ENCODE results near the gene ADAM12.

The ADAM12 gene

DNA sequence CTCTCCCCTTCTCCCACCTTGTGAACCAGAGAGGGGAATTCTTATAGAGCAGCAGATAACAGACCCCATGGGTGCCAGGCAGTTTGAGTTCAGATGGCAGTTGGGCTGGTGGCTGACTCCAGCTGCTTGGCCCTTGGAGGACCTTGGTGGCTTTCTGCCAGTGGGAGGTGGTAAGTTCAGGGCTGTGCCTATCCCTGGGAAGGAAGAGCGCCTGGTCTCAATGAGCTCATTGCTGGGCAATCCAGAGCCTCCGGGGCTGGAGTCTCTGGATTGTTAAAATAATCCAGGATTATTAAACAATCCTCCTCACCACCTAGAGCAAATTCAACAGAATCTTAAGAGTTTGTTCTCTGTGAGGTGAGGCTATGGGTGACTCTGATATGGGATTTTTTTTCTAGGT lies 386.7 kb downstream of the ADAM12 start:
- ChIA-PET POLR2A (no interaction called here), CTCF (no interaction called here)
- no peak for TF ChIP-seq FOXA1 (IDR thresholded peaks at IDR 0.05)
- no peak for TF ChIP-seq BHLHE40 (IDR thresholded peaks at IDR 0.05; ENCODE audit: borderline replicate concordance)
- TF ChIP-seq ARNT (IDR thresholded peaks at IDR 0.05) = no peak
- TF ChIP-seq NFRKB (IDR thresholded peaks at IDR 0.05) = no peak
- no peak for TF ChIP-seq ZNF384 (IDR thresholded peaks at IDR 0.05)
- TF ChIP-seq HDGF (IDR thresholded peaks at IDR 0.05; ENCODE audit: borderline replicate concordance) = no peak
- DNase-seq (ENCODE audit: extremely low spot score) = no peak

DNA sequence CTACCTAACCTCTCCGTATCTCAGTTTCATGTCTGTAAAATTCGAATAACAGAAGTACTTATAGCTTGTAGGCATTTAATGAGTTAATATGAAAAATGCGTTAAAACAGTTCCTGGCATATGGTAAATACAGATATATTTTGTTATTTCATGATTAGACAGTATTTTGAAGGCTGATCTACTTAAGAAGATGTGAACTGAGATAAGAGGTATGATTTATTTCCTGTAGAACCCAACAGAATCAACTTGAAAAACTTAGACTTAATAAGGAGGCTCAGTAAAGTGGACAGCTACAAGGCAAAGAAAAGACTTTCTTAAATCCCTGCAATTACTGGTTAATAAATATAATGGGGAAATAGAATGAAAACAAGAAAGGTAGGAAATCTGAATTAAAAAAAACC lies 388.6 kb downstream of the ADAM12 start:
- CTCF ChIA-PET = no interaction called here
- POLR2A ChIA-PET = no interaction called here
- TF ChIP-seq BHLHE40 (IDR thresholded peaks at IDR 0.05; ENCODE audit: borderline replicate concordance) (no peak), SUZ12 (IDR thresholded peaks at IDR 0.05) (no peak), SP1 (IDR thresholded peaks at IDR 0.05) (no peak), L3MBTL2 (conservative IDR thresholded peaks at IDR 0.05) (no peak), FOXK2 (IDR thresholded peaks at IDR 0.05) (no peak), TARDBP (IDR thresholded peaks at IDR 0.05) (no peak), FOXM1 (IDR thresholded peaks at IDR 0.05; ENCODE audit: borderline replicate concordance) (no peak), HDGF (IDR thresholded peaks at IDR 0.05; ENCODE audit: borderline replicate concordance) (no peak), LEF1 (IDR thresholded peaks at IDR 0.05; ENCODE audit: borderline replicate concordance) (no peak), FOXA1 (IDR thresholded peaks at IDR 0.05) (no peak), ARNT (IDR thresholded peaks at IDR 0.05) (no peak), ELF4 (IDR thresholded peaks at IDR 0.05) (no peak), ZNF384 (IDR thresholded peaks at IDR 0.05) (no peak), CTBP1 (IDR thresholded peaks at IDR 0.05; ENCODE audit: borderline replicate concordance) (no peak), NFRKB (IDR thresholded peaks at IDR 0.05) (no peak)
- TF ChIP-seq, protein P1, sequence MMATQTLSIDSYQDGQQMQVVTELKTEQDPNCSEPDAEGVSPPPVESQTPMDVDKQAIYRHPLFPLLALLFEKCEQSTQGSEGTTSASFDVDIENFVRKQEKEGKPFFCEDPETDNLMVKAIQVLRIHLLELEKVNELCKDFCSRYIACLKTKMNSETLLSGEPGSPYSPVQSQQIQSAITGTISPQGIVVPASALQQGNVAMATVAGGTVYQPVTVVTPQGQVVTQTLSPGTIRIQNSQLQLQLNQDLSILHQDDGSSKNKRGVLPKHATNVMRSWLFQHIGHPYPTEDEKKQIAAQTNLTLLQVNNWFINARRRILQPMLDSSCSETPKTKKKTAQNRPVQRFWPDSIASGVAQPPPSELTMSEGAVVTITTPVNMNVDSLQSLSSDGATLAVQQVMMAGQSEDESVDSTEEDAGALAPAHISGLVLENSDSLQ (IDR thresholded peaks at IDR 0.05) = no peak
- DNase-seq (ENCODE audit: extremely low spot score) = no peak

DNA sequence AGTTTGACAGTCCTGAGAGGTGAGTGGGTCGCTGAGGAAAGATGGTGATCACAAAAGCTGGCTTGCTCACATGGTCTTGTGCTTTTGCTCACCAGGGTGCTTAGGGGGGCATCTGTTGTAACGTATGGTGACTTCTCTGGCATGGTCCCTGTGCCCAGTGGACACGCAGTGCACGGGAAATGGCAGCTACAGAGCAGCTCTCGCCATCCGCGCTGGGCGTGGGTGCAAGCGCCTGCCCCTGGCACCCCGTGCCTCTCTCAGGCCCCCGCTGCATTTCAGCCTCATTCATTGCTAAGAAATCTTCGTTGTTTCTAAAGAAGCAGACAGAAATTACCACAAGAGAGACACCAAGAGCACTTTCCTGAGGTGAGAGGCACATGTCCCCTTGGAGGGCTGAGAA lies 390.7 kb downstream of the ADAM12 start:
- TF ChIP-seq L3MBTL2 (conservative IDR thresholded peaks at IDR 0.05) (no peak), BHLHE40 (IDR thresholded peaks at IDR 0.05; ENCODE audit: borderline replicate concordance) (no peak), FOXA1 (IDR thresholded peaks at IDR 0.05) (no peak), HDGF (IDR thresholded peaks at IDR 0.05; ENCODE audit: borderline replicate concordance) (no peak), LEF1 (IDR thresholded peaks at IDR 0.05; ENCODE audit: borderline replicate concordance) (no peak), NFRKB (IDR thresholded peaks at IDR 0.05) (no peak), SUZ12 (IDR thresholded peaks at IDR 0.05) (no peak), FOXM1 (IDR thresholded peaks at IDR 0.05; ENCODE audit: borderline replicate concordance) (no peak), ELF4 (IDR thresholded peaks at IDR 0.05) (no peak), ZNF384 (IDR thresholded peaks at IDR 0.05) (no peak), TARDBP (IDR thresholded peaks at IDR 0.05) (no peak), CTBP1 (IDR thresholded peaks at IDR 0.05; ENCODE audit: borderline replicate concordance) (no peak), FOXK2 (IDR thresholded peaks at IDR 0.05) (no peak), ARNT (IDR thresholded peaks at IDR 0.05) (no peak), SP1 (IDR thresholded peaks at IDR 0.05) (no peak)
- TF ChIP-seq, protein P1 (IDR thresholded peaks at IDR 0.05) = no peak
- CTCF ChIA-PET = interaction anchor here (1.1 kb wide), 1 partner anchor 132 kb away, joined by 4 read pairs; no protein-coding TSS in a partner anchor
- DNase-seq (ENCODE audit: extremely low spot score) = no peak
- POLR2A ChIA-PET = no interaction called here

DNA sequence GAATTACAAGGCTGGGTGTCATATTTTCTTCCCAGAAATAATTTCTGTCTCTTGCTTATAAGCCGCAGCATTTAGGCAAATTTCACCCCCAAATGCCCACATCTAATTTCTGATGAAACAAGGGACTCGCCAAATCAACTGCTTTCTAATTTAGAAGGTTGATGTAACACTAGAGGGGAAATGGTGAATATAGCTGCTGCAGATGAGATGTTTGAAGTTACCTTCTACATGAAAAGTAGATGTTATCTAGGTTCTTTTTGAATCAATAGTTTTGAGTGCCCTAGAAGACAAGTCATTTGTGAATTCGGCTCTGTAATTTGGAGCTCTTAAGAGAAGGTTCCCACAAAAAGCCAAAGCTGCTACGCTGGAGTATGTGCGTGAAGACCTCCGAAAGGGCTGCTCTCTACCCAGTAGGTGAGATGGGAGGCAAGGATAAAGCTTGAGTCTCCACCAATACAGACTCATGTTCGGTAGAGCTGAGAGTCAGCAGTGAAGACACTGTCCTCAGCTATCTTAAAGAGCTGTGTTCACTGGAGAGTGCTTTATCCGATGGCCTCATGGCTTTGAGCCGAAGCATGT lies 392.5 kb downstream of the ADAM12 start:
- ChIA-PET POLR2A (no interaction called here), CTCF (interaction anchor here (0.6 kb wide), 2 partner anchors 20 to 284 kb away, joined by 3 to 15 read pairs; no protein-coding TSS in a partner anchor)
- TF ChIP-seq ARNT (IDR thresholded peaks at IDR 0.05) = no peak
- TF ChIP-seq SUZ12 (IDR thresholded peaks at IDR 0.05) = no peak
- TF ChIP-seq, protein P1 (IDR thresholded peaks at IDR 0.05) = no peak
- no peak for TF ChIP-seq LEF1 (IDR thresholded peaks at IDR 0.05; ENCODE audit: borderline replicate concordance)
- no peak for TF ChIP-seq NFRKB (IDR thresholded peaks at IDR 0.05)
- no peak for TF ChIP-seq CTBP1 (IDR thresholded peaks at IDR 0.05; ENCODE audit: borderline replicate concordance)
- no peak for TF ChIP-seq BHLHE40 (IDR thresholded peaks at IDR 0.05; ENCODE audit: borderline replicate concordance)
- TF ChIP-seq FOXA1 (IDR thresholded peaks at IDR 0.05) = no peak
- no peak for TF ChIP-seq ELF4 (IDR thresholded peaks at IDR 0.05)
- no peak for TF ChIP-seq TARDBP (IDR thresholded peaks at IDR 0.05)
- TF ChIP-seq FOXK2 (IDR thresholded peaks at IDR 0.05) = no peak
- TF ChIP-seq ZNF384 (IDR thresholded peaks at IDR 0.05) = no peak
- TF ChIP-seq L3MBTL2 (conservative IDR thresholded peaks at IDR 0.05) = no peak
- no peak for TF ChIP-seq HDGF (IDR thresholded peaks at IDR 0.05; ENCODE audit: borderline replicate concordance)
- TF ChIP-seq FOXM1 (IDR thresholded peaks at IDR 0.05; ENCODE audit: borderline replicate concordance) = no peak
- no peak for TF ChIP-seq SP1 (IDR thresholded peaks at IDR 0.05)
- no peak for DNase-seq (ENCODE audit: extremely low spot score)

DNA sequence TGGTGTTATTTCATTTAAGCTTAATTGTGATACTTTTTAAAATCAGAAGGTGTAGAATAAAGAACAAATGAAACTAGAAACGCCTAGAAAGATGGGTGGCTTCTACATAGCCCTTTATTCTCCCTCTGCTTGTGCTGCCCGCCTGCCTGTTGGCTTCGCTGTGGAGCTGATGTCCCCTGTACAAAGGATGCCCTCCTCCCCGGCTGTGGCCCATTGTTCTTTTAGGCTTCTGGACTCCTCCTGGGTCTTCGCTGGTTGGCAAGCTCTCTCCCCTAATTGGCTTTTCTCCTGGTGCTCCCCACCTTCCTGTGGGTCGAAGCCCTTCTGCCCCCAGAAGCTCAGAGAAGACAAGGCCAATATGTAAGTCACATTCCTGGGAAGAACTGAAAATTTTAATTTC lies 393.7 kb downstream of the ADAM12 start:
- ChIA-PET POLR2A (no interaction called here), CTCF (interaction anchor here (0.6 kb wide), 1 partner anchor 60 kb away, joined by 7 read pairs; no protein-coding TSS in a partner anchor)
- TF ChIP-seq CTBP1 (IDR thresholded peaks at IDR 0.05; ENCODE audit: borderline replicate concordance) = no peak
- no peak for TF ChIP-seq ELF4 (IDR thresholded peaks at IDR 0.05)
- TF ChIP-seq FOXK2 (IDR thresholded peaks at IDR 0.05) = no peak
- no peak for TF ChIP-seq TARDBP (IDR thresholded peaks at IDR 0.05)
- DNase-seq (ENCODE audit: extremely low spot score) = no peak

DNA sequence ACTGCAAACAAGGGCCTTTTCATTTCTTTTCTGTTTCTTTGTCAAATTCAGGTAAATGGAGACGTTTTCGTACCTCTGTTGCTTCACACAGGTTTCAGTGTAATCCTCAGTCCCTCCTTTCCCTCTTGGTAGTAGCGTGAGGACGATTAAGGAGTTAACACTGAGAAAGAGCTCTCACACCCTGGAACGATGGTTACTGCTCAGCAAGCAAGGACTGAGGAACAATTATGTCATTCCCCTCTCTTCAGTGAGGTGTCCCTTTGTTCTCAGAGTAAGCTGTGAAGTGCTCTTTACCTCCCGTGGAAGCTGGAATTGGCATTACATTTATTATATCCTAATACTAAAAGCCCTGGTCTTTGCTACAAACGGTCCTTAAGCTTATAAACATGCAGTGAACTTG lies 396.0 kb downstream of the ADAM12 start:
- ChIA-PET CTCF (interaction anchor here (1.1 kb wide), 1 partner anchor 58 kb away, joined by 3 read pairs; no protein-coding TSS in a partner anchor), POLR2A (no interaction called here)
- TF ChIP-seq SP1 (IDR thresholded peaks at IDR 0.05) (no peak), CTBP1 (IDR thresholded peaks at IDR 0.05; ENCODE audit: borderline replicate concordance) (no peak), ZNF384 (IDR thresholded peaks at IDR 0.05) (no peak), NFRKB (IDR thresholded peaks at IDR 0.05) (no peak), BHLHE40 (IDR thresholded peaks at IDR 0.05; ENCODE audit: borderline replicate concordance) (no peak), TARDBP (IDR thresholded peaks at IDR 0.05) (no peak), FOXM1 (IDR thresholded peaks at IDR 0.05; ENCODE audit: borderline replicate concordance) (no peak), ARNT (IDR thresholded peaks at IDR 0.05) (no peak), ELF4 (IDR thresholded peaks at IDR 0.05) (no peak), L3MBTL2 (conservative IDR thresholded peaks at IDR 0.05) (no peak), FOXA1 (IDR thresholded peaks at IDR 0.05) (no peak), SUZ12 (IDR thresholded peaks at IDR 0.05) (no peak), FOXK2 (IDR thresholded peaks at IDR 0.05) (no peak), HDGF (IDR thresholded peaks at IDR 0.05; ENCODE audit: borderline replicate concordance) (no peak), LEF1 (IDR thresholded peaks at IDR 0.05; ENCODE audit: borderline replicate concordance) (no peak)
- TF ChIP-seq, protein P1 (IDR thresholded peaks at IDR 0.05) = no peak
- DNase-seq (ENCODE audit: extremely low spot score) = no peak
